ENCODE results near the gene CELF2.

Gene CELF2

GRCh38 chr10:11201911-11202310 lies 184.2 kb downstream of the CELF2 start:
- no peak for DNase-seq (ENCODE audit: low spot score)

- DNase-seq (ENCODE audit: low spot score) = no peak
Measured at GRCh38 chr10:11204351-11204942, 186.8 kb downstream of the CELF2 start.

GRCh38 chr10:11205030-11205772 lies 187.5 kb downstream of the CELF2 start:
- DNase-seq (ENCODE audit: low spot score) = no peak

- no peak for DNase-seq (ENCODE audit: low spot score)
Measured at GRCh38 chr10:11206676-11207559, 189.2 kb downstream of the CELF2 start.

GRCh38 chr10:11207560-11207844 lies 189.8 kb downstream of the CELF2 start:
- DNase-seq (ENCODE audit: low spot score) = no peak

GRCh38 chr10:11208243-11208642 lies 190.6 kb downstream of the CELF2 start:
- no peak for DNase-seq (ENCODE audit: low spot score)

GRCh38 chr10:11208908-11209829 lies 191.5 kb downstream of the CELF2 start:
- DNase-seq (ENCODE audit: low spot score) = no peak

- no peak for DNase-seq (ENCODE audit: low spot score)
Measured at GRCh38 chr10:11209830-11210181, 192.1 kb downstream of the CELF2 start.

GRCh38 chr10:11210211-11210922 lies 192.7 kb downstream of the CELF2 start:
- no peak for DNase-seq (ENCODE audit: low spot score)

- no peak for DNase-seq (ENCODE audit: low spot score)
Measured at GRCh38 chr10:11212288-11213085, 194.8 kb downstream of the CELF2 start.

GRCh38 chr10:11213137-11213536 lies 195.5 kb downstream of the CELF2 start:
- no peak for DNase-seq (ENCODE audit: low spot score)

- DNase-seq (ENCODE audit: low spot score) = no peak
Measured at GRCh38 chr10:11214407-11214806, 196.7 kb downstream of the CELF2 start.

- no peak for DNase-seq (ENCODE audit: low spot score)
Measured at GRCh38 chr10:11215471-11215870, 197.8 kb downstream of the CELF2 start.

GRCh38 chr10:11217521-11217920 lies 199.8 kb downstream of the CELF2 start:
- no peak for DNase-seq (ENCODE audit: low spot score)

- no peak for DNase-seq (ENCODE audit: low spot score)
Measured at GRCh38 chr10:11218395-11218794, 200.7 kb downstream of the CELF2 start.

- no peak for DNase-seq (ENCODE audit: low spot score)
Measured at GRCh38 chr10:11219431-11219830, 201.8 kb downstream of the CELF2 start.

- DNase-seq (ENCODE audit: low spot score) = no peak
Measured at GRCh38 chr10:11223081-11223480, 205.4 kb downstream of the CELF2 start.

- DNase-seq (ENCODE audit: low spot score) = no peak
Measured at GRCh38 chr10:11223507-11224140, 206.0 kb downstream of the CELF2 start.

- DNase-seq (ENCODE audit: low spot score) = no peak
Measured at GRCh38 chr10:11224321-11224720, 206.6 kb downstream of the CELF2 start.

GRCh38 chr10:11224792-11225416 lies 207.2 kb downstream of the CELF2 start:
- DNase-seq (ENCODE audit: low spot score) = no peak

Data from ecto neural progenitor cell (in vitro differentiated cells).